ENCODE measurements around the gene FAM43A.

The FAM43A gene

GRCh38 chr3:194711286-194711685, 25.6 kb downstream of the FAM43A start:
- DNase-seq (ENCODE audit: low read depth): no peak

- DNase-seq (ENCODE audit: low read depth): peak; percentile 99
These were observed 26.2 kb downstream of the FAM43A start for GRCh38 chr3:194711913-194712312.

- DNase-seq (ENCODE audit: low read depth): no peak
These were observed 27.8 kb downstream of the FAM43A start for GRCh38 chr3:194713299-194714136.

- DNase-seq (ENCODE audit: low read depth): no peak
These were observed 28.4 kb downstream of the FAM43A start for GRCh38 chr3:194714137-194714455.

- no peak for DNase-seq (ENCODE audit: low read depth)
These were observed 28.9 kb downstream of the FAM43A start for GRCh38 chr3:194714564-194714963.

- peak; percentile 53 for DNase-seq (ENCODE audit: low read depth)
These were observed 29.5 kb downstream of the FAM43A start for GRCh38 chr3:194715022-194715800.

- no peak for DNase-seq (ENCODE audit: low read depth)
These were observed 32.4 kb downstream of the FAM43A start for GRCh38 chr3:194718079-194718478.

- DNase-seq (ENCODE audit: low read depth): no peak
These were observed 34.4 kb downstream of the FAM43A start for GRCh38 chr3:194720048-194720447.

- no peak for DNase-seq (ENCODE audit: low read depth)
These were observed 38.3 kb downstream of the FAM43A start for GRCh38 chr3:194723846-194724618.

- no peak for DNase-seq (ENCODE audit: low read depth)
These were observed 39.7 kb downstream of the FAM43A start for GRCh38 chr3:194725346-194725745.

GRCh38 chr3:194727435-194728128, 41.9 kb downstream of the FAM43A start:
- peak; percentile 31 for DNase-seq (ENCODE audit: low read depth)

GRCh38 chr3:194728986-194729385, 43.3 kb downstream of the FAM43A start:
- no peak for DNase-seq (ENCODE audit: low read depth)

GRCh38 chr3:194730365-194730764, 44.7 kb downstream of the FAM43A start:
- no peak for DNase-seq (ENCODE audit: low read depth)

- DNase-seq (ENCODE audit: low read depth): no peak
These were observed 45.9 kb downstream of the FAM43A start for GRCh38 chr3:194731506-194732073.

- no peak for DNase-seq (ENCODE audit: low read depth)
These were observed 46.9 kb downstream of the FAM43A start for GRCh38 chr3:194732617-194733016.

GRCh38 chr3:194736277-194736895, 50.7 kb downstream of the FAM43A start:
- DNase-seq (ENCODE audit: low read depth): no peak

GRCh38 chr3:194736896-194737600, 51.4 kb downstream of the FAM43A start:
- no peak for DNase-seq (ENCODE audit: low read depth)
